ENCODE results near the gene CSNK1A1.
"Not testable (repeated sequence)": the region's sequence is repeated elsewhere in the genome, so short reads cannot be mapped to it uniquely, and the experiment has no call there.

CSNK1A1 gene

DNA sequence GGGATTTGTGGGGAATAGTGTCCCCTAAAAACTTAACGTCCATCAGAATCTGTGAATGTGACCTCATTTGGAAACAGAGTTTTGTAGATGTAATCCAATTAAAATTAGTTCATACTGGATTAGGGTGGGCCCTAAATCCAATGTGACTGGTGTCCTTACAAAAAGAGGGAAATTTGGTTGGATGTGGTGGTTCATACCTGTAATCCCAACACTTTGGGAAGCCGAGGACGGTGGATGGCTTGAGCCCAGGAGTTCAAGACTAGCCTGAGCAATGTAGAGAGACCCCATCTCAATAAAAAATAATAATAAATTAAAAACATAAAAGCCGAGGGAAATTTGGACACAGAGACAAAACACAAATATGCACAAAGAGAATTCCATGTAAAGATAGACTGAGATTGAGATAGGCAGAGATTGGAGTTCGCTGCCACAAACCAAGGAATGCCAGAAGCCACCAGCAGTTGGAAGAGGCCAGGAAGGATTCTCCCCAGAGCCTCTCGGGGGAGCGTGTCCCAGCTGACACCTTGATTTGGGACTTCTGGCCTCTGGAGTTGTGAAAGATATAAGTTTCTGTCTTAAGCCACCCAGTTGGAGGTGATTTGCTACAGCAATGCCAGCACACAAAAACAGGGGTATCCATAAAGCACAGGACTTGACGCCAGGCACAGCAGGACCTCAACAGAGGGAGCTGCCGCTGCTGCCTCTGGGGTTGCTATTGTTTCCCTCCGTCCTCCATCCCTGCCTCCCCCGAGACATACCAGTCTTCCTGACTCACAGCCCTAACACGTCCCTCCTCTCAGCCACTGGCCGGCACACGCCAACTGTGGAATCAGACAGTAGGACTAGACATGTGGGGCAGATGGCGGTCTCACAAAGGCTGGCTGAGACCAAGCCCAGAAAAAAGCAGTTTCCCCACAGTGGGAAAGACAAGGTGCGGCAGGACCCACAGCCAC, 98.3 kb downstream of the CSNK1A1 start:
- DNase-seq: no peak

DNA sequence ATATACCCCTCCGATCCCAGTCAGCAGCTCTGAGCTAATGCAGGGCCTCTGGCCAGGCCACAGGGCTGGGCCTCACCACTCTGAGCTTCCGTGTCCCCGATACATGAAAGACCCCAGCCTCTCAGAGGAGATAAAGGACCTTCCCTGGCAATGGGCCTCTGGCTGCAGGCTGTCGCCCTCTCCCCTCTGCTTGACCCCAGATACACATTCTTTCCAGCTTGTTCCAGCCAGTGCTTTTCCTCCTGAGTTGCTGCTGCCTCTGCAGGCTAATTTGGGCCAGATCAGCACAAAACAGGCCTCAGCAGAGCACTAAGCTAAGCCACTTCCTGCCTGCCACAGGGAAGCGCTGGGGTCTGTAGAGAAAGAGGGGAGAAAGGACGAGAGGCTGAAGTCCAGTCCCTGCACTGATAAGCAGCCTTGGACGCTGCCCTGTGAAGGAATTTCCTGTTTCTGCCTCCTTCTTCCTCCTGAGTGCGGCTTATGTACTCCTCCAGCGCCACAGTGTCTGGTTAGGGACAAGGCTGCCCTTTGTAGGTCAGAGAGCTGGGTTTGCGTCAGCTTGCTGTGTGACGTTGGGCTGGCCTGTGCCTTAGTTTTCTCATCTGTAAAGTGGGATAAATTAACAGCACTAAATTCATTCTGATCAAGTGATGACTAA, 99.1 kb downstream of the CSNK1A1 start:
- DNase-seq: no peak

DNA sequence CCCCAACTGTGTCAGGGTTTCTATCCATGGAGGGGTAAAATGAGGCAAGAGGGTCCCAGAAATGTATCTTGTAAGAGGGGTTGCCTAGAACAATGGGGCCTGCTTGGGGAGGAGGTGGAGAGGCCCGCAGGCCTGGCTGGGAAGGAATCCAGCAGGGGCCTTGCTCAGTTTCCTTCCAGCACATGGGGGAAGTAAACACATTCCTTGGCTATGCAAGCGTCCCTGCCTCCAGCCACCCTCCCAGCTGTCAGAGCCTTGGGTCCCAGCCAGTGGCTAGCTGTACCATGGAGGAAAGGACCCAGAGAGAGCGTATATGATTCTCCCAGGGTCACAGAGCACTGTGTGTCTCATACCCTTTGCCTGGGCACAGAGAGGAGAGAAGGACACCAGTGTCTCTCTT, 101.0 kb downstream of the CSNK1A1 start:
- no peak for DNase-seq

DNA sequence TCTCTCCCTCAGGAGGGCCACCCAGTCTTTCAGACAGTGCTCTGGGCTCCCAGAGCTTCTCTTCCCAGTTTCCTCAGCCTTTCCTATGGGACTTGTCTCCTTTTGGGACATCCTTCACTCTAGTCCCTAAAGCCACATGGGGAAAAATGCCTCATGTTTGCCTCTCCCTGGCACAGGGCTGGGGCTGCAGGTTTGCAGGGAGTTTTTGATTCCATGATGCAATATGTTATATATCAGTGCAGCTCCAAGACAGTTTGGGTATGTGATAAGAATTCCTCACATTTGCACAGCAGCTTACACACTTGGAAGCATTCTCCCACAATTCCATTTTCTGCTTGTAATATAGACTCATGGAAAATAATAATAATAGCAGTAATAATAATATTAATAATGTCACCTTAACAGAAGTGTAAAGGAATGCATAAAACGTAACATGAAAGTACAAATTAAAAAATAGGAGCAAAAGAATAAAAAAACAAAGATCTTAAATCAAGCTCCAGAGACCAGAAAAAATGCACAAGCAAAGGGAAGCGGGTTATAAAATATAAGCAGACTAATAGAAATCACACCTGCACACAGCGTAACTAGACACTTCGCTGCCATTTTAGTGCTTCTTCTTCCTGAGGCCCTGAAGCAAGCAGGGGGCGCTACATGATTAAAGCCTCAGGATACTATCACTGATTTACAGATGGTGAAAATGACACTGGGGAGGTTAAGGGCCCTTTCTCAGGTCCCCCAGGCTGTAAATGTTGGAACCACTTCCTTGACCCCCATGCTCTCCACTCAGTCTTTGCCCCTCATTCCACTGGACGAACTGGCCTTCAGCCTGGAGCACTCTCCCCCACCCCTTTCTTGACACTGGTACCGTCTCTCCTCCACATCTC, 102.2 kb downstream of the CSNK1A1 start:
- peak; percentile 23 for DNase-seq

DNA sequence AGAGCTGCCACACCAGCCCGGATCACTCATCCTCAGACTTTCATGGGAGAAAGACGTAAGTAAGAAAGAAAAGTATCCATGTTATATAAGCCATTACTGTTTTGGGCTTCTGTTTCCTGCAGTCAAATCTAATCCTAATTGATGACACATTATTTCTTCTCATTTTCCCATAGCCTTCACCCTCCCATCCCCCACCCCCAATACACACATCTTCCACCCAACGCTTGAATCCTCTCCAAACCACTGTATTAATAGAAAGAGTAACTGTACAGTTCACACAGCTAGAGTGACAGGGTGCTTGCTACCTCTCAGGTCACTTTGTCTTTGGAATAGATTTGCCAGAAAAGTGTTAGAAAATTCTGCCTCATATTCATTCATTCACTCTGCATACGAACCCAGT, 102.8 kb downstream of the CSNK1A1 start:
- DNase-seq: no peak

DNA sequence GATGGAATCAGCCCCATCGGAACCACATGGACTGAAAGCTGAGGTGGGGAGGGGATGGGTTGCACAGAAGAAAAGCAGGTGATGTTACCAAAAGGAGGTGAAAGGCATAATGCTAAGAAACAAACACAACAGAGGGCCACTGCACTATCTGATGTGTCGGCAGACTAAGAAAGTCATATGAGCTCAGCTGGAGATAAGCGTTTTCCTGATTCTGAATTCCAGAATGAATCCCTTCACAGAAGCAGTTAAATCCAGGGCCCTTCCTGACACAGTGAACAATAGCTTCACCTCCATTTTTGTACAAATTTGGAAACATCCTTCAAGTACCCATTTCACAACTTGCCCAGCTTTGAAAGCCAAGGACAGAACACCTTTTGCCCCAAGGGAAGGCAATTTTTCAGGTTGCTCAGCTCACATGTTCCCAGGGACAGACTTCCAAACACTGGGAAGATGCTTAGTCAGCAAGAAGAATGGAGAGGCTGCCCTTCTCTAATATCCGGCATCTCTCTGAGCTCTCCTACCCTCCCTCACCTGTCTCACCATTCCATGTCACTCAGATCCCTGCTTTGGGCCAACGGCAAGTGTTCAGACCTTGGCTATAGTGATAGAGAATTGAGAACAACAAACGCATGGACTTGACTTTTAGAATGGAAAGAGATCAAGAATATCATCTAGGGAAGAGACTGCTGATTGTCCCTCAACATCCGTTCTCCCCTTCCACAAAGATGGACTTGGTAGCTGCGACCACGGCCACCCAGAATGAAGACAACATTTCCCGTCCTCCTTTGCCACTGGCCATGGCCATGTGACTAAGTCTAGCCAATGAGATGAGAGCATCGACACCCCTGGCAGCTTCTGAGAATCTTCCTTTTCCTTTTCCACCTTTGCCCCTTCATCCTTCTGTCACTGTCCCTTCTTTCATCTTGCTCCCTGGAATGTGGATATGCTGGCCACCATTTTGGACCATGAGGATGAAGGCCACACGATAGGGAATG, 103.6 kb downstream of the CSNK1A1 start:
- no peak for DNase-seq

DNA sequence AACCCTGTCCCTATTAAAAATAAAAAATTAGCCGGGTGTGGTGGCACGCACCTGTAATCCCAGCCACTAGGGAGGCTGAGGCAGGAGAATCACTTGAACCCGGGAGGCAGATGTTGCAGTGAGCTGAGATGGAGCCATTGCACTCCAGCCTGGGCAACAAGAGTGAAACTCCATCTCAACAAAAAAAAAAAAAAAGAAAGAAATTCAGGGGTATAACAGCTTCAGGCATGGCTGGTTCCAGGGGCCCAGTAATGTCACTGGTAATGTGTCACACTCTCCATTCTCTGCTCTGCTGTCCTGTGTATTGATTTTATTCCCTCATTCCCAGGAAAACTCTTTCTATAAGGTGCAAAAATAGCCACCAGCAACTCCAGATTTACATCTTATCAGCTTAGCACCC, 104.4 kb downstream of the CSNK1A1 start:
- DNase-seq: not testable (repeated sequence)

DNA sequence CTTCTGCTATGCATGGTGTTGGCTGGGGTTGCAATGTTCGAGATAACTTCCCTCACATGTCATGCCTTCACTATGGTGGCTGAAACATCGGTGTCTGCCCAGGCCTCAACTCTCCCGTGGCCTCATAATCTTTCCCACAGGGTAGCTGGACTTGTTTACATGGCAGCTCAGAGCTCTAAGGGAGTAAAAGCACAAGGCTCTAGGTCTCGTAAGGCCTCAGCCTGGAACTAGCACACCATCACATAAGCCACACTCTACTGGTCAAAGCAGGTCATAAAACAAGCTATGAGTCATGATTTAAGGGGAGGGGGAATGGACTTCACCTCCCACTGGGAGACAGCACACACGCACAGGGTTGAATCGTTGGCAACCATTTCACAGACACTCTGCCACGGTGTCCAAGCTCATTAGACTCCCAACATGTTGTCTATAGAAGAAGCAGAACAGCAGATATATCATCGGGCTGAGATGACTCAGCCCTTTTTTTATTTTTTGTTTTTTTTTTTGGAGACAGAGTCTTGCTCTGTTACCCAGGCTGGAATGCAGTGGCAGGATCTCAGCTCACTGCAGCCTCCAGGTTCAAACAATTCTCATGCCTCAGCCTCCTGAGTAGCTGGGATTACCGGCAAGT, 105.4 kb downstream of the CSNK1A1 start:
- DNase-seq: no peak

DNA sequence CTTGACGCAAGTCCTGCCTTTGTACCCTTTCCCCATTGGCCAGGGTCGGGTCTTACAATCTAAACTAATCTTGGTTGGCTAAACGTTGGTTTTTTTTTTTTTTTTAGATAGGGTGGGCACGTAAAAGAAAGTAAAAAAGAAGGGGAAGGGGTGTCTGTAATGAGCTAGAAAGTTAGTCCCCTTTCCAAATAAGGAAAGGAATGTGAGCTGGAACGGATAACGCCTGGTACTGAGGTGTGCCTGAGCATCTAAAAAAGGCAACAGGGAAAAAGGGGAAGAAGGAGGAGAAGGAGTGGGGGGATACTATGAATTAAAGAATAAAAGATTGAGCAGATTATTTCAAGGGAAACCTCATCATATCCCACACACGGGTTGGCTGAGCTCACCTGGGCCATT, 105.9 kb downstream of the CSNK1A1 start:
- DNase-seq: no peak

DNA sequence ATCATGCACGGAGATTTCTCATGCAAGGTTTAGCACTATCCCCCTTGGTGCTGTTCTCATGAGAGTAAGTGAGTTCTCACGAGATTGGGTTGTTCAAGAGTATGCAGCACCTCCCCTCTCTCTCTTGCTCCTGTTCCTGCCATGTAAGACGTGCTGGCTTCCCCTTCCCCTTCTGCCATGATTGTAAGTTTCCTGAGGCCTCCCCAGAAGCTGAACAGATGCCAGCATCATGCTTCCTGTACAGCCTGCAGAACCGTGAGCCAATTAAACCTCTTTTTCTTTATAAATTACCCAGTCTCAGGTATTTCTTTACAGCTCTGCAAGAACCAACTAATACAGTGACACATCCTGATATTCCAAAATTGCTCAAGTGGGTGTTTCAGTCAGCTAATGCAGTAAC, 106.8 kb downstream of the CSNK1A1 start:
- DNase-seq: not testable (repeated sequence)

DNA sequence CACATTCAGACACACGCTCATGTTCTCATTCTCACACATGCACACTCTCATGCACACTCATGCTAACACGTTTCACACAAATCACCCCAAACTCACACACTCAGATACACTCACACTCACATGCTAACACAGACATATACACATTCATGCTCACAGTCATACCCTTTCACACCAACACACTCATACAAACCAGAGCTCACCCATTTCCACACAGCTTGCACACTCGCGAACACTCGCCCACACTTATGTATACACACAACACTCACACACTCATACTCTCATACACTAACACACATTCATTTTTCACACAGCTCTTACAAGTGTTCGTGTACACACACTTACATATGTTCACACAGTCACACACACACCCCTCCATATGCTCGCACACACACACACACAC, 108.0 kb downstream of the CSNK1A1 start:
- no peak for DNase-seq

DNA sequence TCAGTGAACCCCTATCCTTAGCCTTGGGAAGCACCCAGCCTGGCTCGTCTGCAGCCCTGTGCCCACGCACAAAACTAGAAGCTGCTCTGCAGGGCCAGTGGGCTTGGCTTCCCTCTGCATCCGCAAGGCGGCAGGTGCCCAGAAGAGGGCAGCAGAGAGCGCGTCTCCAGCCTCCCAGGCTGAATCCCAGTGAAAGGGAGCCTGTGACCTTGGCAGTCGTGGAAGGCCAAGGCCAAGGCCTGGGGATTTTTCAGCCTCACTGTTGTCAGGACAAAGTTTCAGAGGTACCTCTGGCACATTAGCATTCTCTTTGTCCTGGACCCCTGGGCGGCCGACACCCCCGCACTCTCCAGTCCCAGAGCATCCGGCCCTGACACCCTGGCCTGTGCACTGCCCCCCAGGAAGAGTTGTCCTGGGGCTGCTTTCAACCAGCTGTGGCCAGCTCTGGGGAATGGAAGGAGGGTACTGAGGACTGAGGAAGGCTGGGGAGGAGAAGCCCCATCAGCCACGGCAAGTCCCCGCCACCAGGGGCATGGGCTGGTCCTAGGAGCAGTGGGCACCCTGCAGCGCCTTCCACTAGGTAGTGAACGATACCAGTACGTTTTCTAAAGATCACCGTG, 108.6 kb downstream of the CSNK1A1 start:
- peak; percentile 41 for DNase-seq

All from NCI-H1436 (cell line).